ENCODE results near the gene ZBTB25. TPM values are rescaled to one million over a fixed set of nuclear protein-coding genes. Genes with fewer than 3 reads are reported as not detected.
A peak's percentile ranks its signal among the peaks of the same experiment; 100 is the strongest.

ZBTB25 gene, protein sequence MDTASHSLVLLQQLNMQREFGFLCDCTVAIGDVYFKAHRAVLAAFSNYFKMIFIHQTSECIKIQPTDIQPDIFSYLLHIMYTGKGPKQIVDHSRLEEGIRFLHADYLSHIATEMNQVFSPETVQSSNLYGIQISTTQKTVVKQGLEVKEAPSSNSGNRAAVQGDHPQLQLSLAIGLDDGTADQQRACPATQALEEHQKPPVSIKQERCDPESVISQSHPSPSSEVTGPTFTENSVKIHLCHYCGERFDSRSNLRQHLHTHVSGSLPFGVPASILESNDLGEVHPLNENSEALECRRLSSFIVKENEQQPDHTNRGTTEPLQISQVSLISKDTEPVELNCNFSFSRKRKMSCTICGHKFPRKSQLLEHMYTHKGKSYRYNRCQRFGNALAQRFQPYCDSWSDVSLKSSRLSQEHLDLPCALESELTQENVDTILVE
- 10 to 100 TPM in 1 of 4 donors, 1 to 10 TPM in 1, under 1 TPM in 2; 0.81 to 11.4 (median 1.7) TPM for polyA plus RNA-seq
- long read RNA-seq, donor 1: 0 reads
- long read RNA-seq, donor 2, full-length matches to known transcripts: 1 of 1 reads
- long read RNA-seq, donor 2, partial matches to known transcripts: 0 of 1 reads
- long read RNA-seq, donor 2, other reads (novel, unspliced or antisense): 0 of 1 reads
- long read RNA-seq, donor 3, partial matches to known transcripts: 0 of 19 reads
- long read RNA-seq, donor 3, other reads (novel, unspliced or antisense): 19 of 19 reads
- long read RNA-seq, donor 4: 0 reads
- long read RNA-seq, donor 5: 0 reads
- long read RNA-seq, donor 6, full-length matches to known transcripts: 1 of 1 reads
- long read RNA-seq, donor 6, partial matches to known transcripts: 0 of 1 reads
- long read RNA-seq, donor 6, other reads (novel, unspliced or antisense): 0 of 1 reads
- long read RNA-seq, donor 7: 0 reads
- long read RNA-seq, donor 8, full-length matches to known transcripts: 1 of 7 reads
- long read RNA-seq, donor 8, partial matches to known transcripts: 6 of 7 reads
- long read RNA-seq, donor 8, other reads (novel, unspliced or antisense): 0 of 7 reads
- long read RNA-seq, donor 9: 0 reads
- long read RNA-seq, donor 10, full-length matches to known transcripts: 1 of 14 reads
- long read RNA-seq, donor 10, partial matches to known transcripts: 13 of 14 reads
- long read RNA-seq, donor 10, other reads (novel, unspliced or antisense): 0 of 14 reads

DNA sequence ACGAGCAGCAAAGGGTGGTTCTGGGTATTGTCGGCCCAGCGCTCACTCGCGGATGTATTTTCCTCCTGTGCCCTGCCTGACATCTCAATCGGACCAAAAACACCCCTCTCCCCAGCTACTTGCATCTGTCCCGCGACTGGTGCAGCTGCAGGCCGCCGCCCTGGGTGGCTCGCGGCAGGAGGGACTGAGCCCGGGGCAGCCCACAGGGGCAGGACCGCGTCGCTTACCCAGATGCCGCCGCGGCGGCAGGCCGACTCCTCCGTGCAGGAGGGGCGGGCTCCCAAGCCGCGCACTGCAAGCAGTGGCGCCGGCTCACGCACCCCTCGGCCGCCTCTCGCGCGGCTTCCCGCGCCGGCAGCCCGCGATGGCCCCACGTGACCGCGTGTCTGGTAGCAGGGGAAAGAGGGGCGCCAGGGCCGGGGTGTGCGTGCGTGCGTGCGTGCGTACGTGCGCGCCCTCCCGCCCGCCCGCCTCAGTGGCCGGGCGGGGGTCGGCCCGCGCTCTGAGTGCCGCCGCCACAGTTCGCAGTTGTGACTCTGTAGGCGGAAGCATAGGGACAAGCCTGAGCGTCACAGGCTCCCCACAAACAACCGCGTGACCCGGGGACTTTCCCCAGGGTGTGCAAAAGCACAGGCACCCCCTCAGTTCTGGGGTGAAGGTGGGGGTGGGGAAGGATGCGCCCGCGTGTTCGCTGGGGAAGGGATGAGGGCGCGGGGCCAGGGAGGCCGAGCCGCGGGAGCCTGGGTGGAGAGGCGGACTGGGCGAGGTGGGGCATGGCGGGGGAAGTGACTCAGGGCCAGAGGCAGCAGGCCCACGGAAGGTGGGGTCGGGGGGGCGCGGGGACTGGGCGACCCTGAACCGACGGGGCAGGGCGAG is at the start of gene ZBTB25:
TSS of gene ZBTB25 (minus strand) at position 405 of the 876 bp plus-strand sequence. CDS start 13,305 bp downstream, outside the sequence.
- Histone ChIP-seq H3K4me1 (ENCODE audit: control insufficient read depth in 3 of 3, insufficient read depth in 2 of 3, low read depth in 1 of 3, low read length in 2 of 3) (peaks cover 4 to 30% (median 28%) of the 10 kb centered on the region in 3 donors), H3K27me3 (ENCODE audit: control insufficient read depth in 3 of 3, insufficient read depth in 3 of 3, low read length in 3 of 3) (no peaks in the 10 kb centered on the region), H3K27ac (ENCODE audit: low read depth in 1 of 3, low read length in 2 of 3) (peak within 1 kb of the TSS; percentile 98 to 100 (median 100)), H3K4me3 (ENCODE audit: low read depth in 1 of 3, low read length in 3 of 3) (peak within 1 kb of the TSS; percentile 91 to 99 (median 92)), H3K36me3 (ENCODE audit: control insufficient read depth in 3 of 3, insufficient read depth in 2 of 3, low read depth in 1 of 3, low read length in 3 of 3) (peaks cover 0 to 2% (median 0%) of the 10 kb centered on the region in 3 donors), H3K9me3 (ENCODE audit: control insufficient read depth in 2 of 2, insufficient read depth in 1 of 2, low read depth in 1 of 2, low read length in 1 of 2) (no peaks in the 10 kb centered on the region)
- FAIRE-seq: no peak
- 0 to 1% (median 0%) methylated on average over 70 to 87 of the region's 87 CpGs for WGBS, 3 donors
- DNase-seq: peak; percentile 89 to 95

GRCh38 chr14:64550621-64551333 is 47.1 kb upstream of the ZBTB25 start:
- WGBS, 3 donors: 18 to 51% (median 34%) methylated on average over 7 of the region's 7 CpGs

DNA sequence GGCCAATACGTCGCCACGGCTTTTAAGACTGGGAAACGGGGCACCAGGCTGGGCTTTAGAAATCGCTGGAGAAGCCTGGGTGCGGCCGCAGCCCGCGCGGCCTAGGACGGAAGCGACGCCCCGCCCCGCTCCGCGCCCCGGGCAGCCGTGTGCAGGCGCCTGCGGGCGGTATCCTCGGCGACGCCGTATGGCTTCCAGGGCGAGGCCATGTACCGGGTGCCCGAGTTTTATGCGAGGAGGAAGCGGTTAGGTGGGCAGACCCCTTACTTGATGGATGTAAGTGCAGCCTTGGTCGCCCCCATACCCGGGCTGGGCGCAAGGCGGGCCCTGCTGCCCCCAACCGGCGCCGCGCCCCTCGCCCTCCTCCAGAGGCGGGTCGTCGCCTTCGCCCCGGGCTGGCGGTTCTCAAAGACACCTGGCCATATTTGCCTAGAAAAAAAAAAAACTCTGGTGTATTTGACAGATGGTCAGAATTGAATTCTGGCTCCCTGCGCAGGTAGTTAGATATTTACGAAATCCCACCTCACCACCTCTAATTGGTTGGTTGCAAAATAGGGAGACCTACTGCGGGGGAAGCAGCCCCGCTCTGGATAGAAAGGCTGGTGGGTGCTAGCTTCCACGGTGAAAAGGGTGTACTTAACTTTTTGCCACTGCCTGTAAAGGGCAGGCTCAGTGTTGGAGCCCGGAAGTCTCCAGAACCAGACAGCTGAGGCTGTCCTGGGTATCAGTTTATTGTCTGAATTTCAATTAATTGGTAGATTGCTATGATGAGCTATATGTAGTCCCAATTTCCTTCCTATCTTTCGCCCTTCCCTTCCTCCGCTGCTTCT is 46.4 kb upstream of the ZBTB25 start, which contains the start of gene PPP1R36:
TSS of gene PPP1R36 (plus strand) at position 171 of the 830 bp plus-strand sequence. CDS start at position 208, 37 bp downstream.
- H3K36me3 ChIP-seq (ENCODE audit: control insufficient read depth in 3 of 3, insufficient read depth in 2 of 3, low read depth in 1 of 3, low read length in 3 of 3): no peaks in the 10 kb centered on the region
- peak within 1 kb of the TSS in 2 of 3 donors; percentile 54 to 66 for H3K4me3 ChIP-seq (ENCODE audit: low read depth in 1 of 3, low read length in 3 of 3)
- FAIRE-seq: no peak
- WGBS, 3 donors: 1 to 5% (median 5%) methylated on average over 34 to 54 of the region's 54 CpGs
- H3K27ac ChIP-seq (ENCODE audit: low read depth in 1 of 3, low read length in 2 of 3): peak within 1 kb of the TSS; percentile 49 to 84 (median 73)
- peak; percentile 73 to 88 for DNase-seq
- no peaks in the 10 kb centered on the region for H3K9me3 ChIP-seq (ENCODE audit: control insufficient read depth in 2 of 2, insufficient read depth in 1 of 2, low read depth in 1 of 2, low read length in 1 of 2)
- H3K27me3 ChIP-seq (ENCODE audit: control insufficient read depth in 3 of 3, insufficient read depth in 3 of 3, low read length in 3 of 3): peaks cover 0 to 6% (median 0%) of the 10 kb centered on the region in 3 donors
- peaks cover 0 to 10% (median 0%) of the 10 kb centered on the region in 3 donors for H3K4me1 ChIP-seq (ENCODE audit: control insufficient read depth in 3 of 3, insufficient read depth in 2 of 3, low read depth in 1 of 3, low read length in 2 of 3)

More at GRCh38 chr14:64550621-64551333, 47.1 kb upstream of the ZBTB25 start:
- Histone ChIP-seq H3K4me3 (ENCODE audit: low read depth in 1 of 3, low read length in 3 of 3) (peak overlapping the region in 2 of 3 donors; percentile 54 to 66), H3K27me3 (ENCODE audit: control insufficient read depth in 3 of 3, insufficient read depth in 3 of 3, low read length in 3 of 3) (peaks cover 0 to 6% (median 0%) of the 10 kb centered on the region in 3 donors), H3K9me3 (ENCODE audit: control insufficient read depth in 2 of 2, insufficient read depth in 1 of 2, low read depth in 1 of 2, low read length in 1 of 2) (no peaks in the 10 kb centered on the region), H3K27ac (ENCODE audit: low read depth in 1 of 3, low read length in 2 of 3) (peak overlapping the region; percentile 49 to 84 (median 73)), H3K36me3 (ENCODE audit: control insufficient read depth in 3 of 3, insufficient read depth in 2 of 3, low read depth in 1 of 3, low read length in 3 of 3) (no peaks in the 10 kb centered on the region), H3K4me1 (ENCODE audit: control insufficient read depth in 3 of 3, insufficient read depth in 2 of 3, low read depth in 1 of 3, low read length in 2 of 3) (peaks cover 0 to 10% (median 0%) of the 10 kb centered on the region in 3 donors)
- FAIRE-seq (no peak), DNase-seq (peak; percentile 14 to 59)

DNA sequence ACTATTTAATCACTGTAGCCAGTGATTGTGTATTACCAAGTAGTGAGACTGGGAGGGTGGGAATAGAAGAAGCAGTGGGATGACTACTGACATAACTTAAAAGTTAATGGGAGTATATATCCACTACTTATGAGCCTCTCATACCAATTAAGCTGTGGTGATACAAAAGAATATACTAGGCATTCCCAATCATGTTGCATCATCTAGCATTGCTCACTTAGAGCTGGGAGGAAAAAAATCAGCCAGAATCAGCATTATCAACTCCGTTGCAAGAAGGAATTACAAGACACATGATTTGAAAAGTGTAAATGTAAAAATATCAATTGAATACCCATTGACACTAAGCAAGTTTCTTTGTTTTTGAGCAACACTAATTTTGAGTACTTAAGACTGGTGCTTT is 45.4 kb upstream of the ZBTB25 start:
- H3K9me3 ChIP-seq (ENCODE audit: control insufficient read depth in 2 of 2, insufficient read depth in 1 of 2, low read depth in 1 of 2, low read length in 1 of 2): no peaks in the 10 kb centered on the region
- no peak overlapping the region for H3K4me3 ChIP-seq (ENCODE audit: low read depth in 1 of 3, low read length in 3 of 3)
- 84 to 88% (median 87%) methylated on average over 1 of the region's 1 CpG for WGBS, 3 donors
- peaks cover 0 to 6% (median 0%) of the 10 kb centered on the region in 3 donors for H3K27me3 ChIP-seq (ENCODE audit: control insufficient read depth in 3 of 3, insufficient read depth in 3 of 3, low read length in 3 of 3)
- peaks cover 0 to 5% (median 0%) of the 10 kb centered on the region in 3 donors for H3K4me1 ChIP-seq (ENCODE audit: control insufficient read depth in 3 of 3, insufficient read depth in 2 of 3, low read depth in 1 of 3, low read length in 2 of 3)
- no peaks in the 10 kb centered on the region for H3K36me3 ChIP-seq (ENCODE audit: control insufficient read depth in 3 of 3, insufficient read depth in 2 of 3, low read depth in 1 of 3, low read length in 3 of 3)
- DNase-seq (no peak), FAIRE-seq (no peak)
- H3K27ac ChIP-seq (ENCODE audit: low read depth in 1 of 3, low read length in 2 of 3): peak overlapping the region in 1 of 3 donors; percentile 37

DNA sequence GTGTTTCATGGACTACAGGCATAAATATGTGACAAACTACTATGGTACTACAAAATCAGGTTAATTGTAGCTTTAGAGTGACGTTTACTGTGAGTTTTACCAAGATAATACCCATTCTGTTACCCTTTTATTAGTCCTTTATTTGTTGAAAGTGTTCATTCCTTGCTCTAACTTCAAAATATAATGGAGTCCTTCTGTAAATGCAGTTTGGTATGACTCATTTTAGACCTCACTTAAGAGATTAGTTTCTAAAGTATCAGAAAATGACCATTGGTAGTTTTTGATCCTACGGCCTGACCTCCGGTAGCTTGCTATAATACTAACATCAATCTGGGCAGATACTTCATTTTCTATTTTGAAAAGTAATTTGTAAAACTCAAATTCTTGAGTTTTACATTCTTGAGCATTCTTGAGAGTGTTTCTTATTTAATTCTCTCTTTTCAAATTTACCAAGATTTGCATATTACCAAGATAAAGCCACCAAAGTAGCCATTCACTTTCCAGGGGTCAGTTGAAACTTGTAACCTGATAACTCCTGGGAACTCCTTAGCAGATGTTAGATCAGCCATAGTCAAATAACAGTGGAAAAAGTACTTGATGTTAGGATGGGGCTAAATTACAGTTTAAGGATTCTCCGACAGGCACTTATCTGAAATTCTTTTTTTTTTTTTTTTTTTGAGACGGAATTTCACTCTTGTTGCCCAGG is 41.1 kb upstream of the ZBTB25 start:
- Histone ChIP-seq H3K27ac (ENCODE audit: low read depth in 1 of 3, low read length in 2 of 3) (no peak overlapping the region), H3K9me3 (ENCODE audit: control insufficient read depth in 2 of 2, insufficient read depth in 1 of 2, low read depth in 1 of 2, low read length in 1 of 2) (peaks cover 2 to 8% of the 10 kb centered on the region in 2 donors), H3K4me3 (ENCODE audit: low read depth in 1 of 3, low read length in 3 of 3) (no peak overlapping the region), H3K36me3 (ENCODE audit: control insufficient read depth in 3 of 3, insufficient read depth in 2 of 3, low read depth in 1 of 3, low read length in 3 of 3) (no peaks in the 10 kb centered on the region), H3K27me3 (ENCODE audit: control insufficient read depth in 3 of 3, insufficient read depth in 3 of 3, low read length in 3 of 3) (peaks cover 0 to 25% (median 0%) of the 10 kb centered on the region in 3 donors), H3K4me1 (ENCODE audit: control insufficient read depth in 3 of 3, insufficient read depth in 2 of 3, low read depth in 1 of 3, low read length in 2 of 3) (peaks cover 0 to 24% (median 0%) of the 10 kb centered on the region in 3 donors)
- 72 to 74% (median 73%) methylated on average over 4 to 5 of the region's 5 CpGs for WGBS, 3 donors
- FAIRE-seq (no peak), DNase-seq (no peak)

- Histone ChIP-seq H3K27ac (ENCODE audit: low read depth in 1 of 3, low read length in 2 of 3) (no peak overlapping the region), H3K36me3 (ENCODE audit: control insufficient read depth in 3 of 3, insufficient read depth in 2 of 3, low read depth in 1 of 3, low read length in 3 of 3) (no peaks in the 10 kb centered on the region), H3K4me1 (ENCODE audit: control insufficient read depth in 3 of 3, insufficient read depth in 2 of 3, low read depth in 1 of 3, low read length in 2 of 3) (peaks cover 0 to 23% (median 0%) of the 10 kb centered on the region in 3 donors), H3K27me3 (ENCODE audit: control insufficient read depth in 3 of 3, insufficient read depth in 3 of 3, low read length in 3 of 3) (peaks cover 0 to 25% (median 0%) of the 10 kb centered on the region in 3 donors), H3K4me3 (ENCODE audit: low read depth in 1 of 3, low read length in 3 of 3) (peak overlapping the region in 2 of 3 donors; percentile 18 to 45), H3K9me3 (ENCODE audit: control insufficient read depth in 2 of 2, insufficient read depth in 1 of 2, low read depth in 1 of 2, low read length in 1 of 2) (peaks cover 2 to 8% of the 10 kb centered on the region in 2 donors)
- WGBS, 3 donors: 35 to 51% (median 44%) methylated on average over 4 of the region's 4 CpGs
- DNase-seq (no peak), FAIRE-seq (no peak)
Observed at GRCh38 chr14:64542836-64543201, 39.2 kb upstream of the ZBTB25 start.

Data from small intestine (tissue), 16 donors.